K562 (cell line): ENCODE results near the gene LXN. TPM values are rescaled to one million over a fixed set of nuclear protein-coding genes. Genes with fewer than 3 reads are reported as not detected.

Source experiments
- CHD4 ChIP-seq: fragments of 200-600 bp; sonication (generic); IDR thresholded peaks from 3 replicates; pipeline ENCODE4 v1.6.1; 2012; ENCODE audit warnings: low read depth, mild to moderate bottlenecking, mixed read lengths, low read length, inconsistent platforms; ENCODE audit not compliant: insufficient read depth, insufficient replicate concordance, poor library complexity, severe bottlenecking
- ELK1 ChIP-seq: sonication (generic); formaldehyde crosslinking; IDR thresholded peaks from 2 replicates; pipeline ENCODE4 v1.8.1; 2022; ENCODE audit warnings: missing genetic modification reagents
- ERF ChIP-seq: fragments of 450-650 bp; formaldehyde crosslinking; IDR thresholded peaks from 2 replicates; pipeline ENCODE4 v1.4.0; 2020; ENCODE audit warnings: mild to moderate bottlenecking, mixed read lengths
- GATA2 ChIP-seq: sonication (generic); formaldehyde crosslinking; IDR thresholded peaks from 2 replicates; pipeline ENCODE4 v1.4.0; 2020; ENCODE audit warnings: mild to moderate bottlenecking, missing genetic modification reagents
- GMEB1 ChIP-seq: fragments of 250-450 bp; sonication (Bioruptor Pico); IDR thresholded peaks from 2 replicates; pipeline ENCODE4 v1.4.0; 2020; ENCODE audit warnings: mild to moderate bottlenecking
- KDM1A ChIP-seq, 2 experiments: fragments of 450-650 bp; IDR thresholded peaks; 2 replicates each; pipeline ENCODE4 v1.6.1; 2016; ENCODE audit warnings: mild to moderate bottlenecking in 2 of 2
- NR2F6 ChIP-seq: fragments of 450-650 bp; formaldehyde crosslinking; IDR thresholded peaks from 2 replicates; pipeline ENCODE4 v1.4.0; 2020; ENCODE audit warnings: mild to moderate bottlenecking
- SMAD3 ChIP-seq: fragments of 450-650 bp; formaldehyde crosslinking; conservative IDR thresholded peaks from 2 replicates; pipeline ENCODE4 v1.4.0; 2020; ENCODE audit warnings: mild to moderate bottlenecking
- SMARCA4 ChIP-seq: fragments of 450-650 bp; IDR thresholded peaks from 2 replicates; pipeline ENCODE4 v1.6.1; 2016
- SP2 ChIP-seq: IDR thresholded peaks from 2 replicates; pipeline ENCODE4 v1.6.1; 2011; ENCODE audit warnings: mild to moderate bottlenecking, low read depth, low read length, moderate library complexity; ENCODE audit not compliant: poor library complexity, severe bottlenecking; ENCODE audit errors: extremely low read depth
- THAP12 ChIP-seq: fragments of 250-450 bp; sonication (Bioruptor Pico); IDR thresholded peaks from 2 replicates; pipeline ENCODE4 v1.9.0; 2021; ENCODE audit warnings: mild to moderate bottlenecking, inconsistent platforms
- THRA ChIP-seq: fragments of 450-650 bp; IDR thresholded peaks from 2 replicates; pipeline ENCODE4 v1.6.1; 2017; ENCODE audit warnings: mild to moderate bottlenecking, moderate library complexity
- ZFP30 ChIP-seq: fragments of 250-450 bp; sonication (Bioruptor Pico); IDR thresholded peaks from 2 replicates; pipeline ENCODE4 v1.8.0; 2022; ENCODE audit warnings: moderate library complexity, mild to moderate bottlenecking, inconsistent platforms, borderline replicate concordance
- ZNF133 ChIP-seq: fragments of 250-450 bp; sonication (Bioruptor Pico); IDR thresholded peaks from 2 replicates; pipeline ENCODE4 v1.4.0; 2020; ENCODE audit warnings: mild to moderate bottlenecking
- polyA plus RNA-seq, 8 experiments: library from polyadenylated mRNA; depleted of rRNA in 4 of 8; stranded (reverse) in 5 of 8; unstranded in 3 of 8; fragments of >200 nt; fragmentation: Nextera tagmentation in 2 of 8; fragmentation: Illumina TruSeq in 1 of 8; extraction: Ambion mirVana in 2 of 8; extraction: Trizol in 1 of 8; gene quantifications; 2 replicates each; pipeline versions ENCODE4 v1.2.1 to v1.2.3, GENCODE V29; 2011 to 2014; ENCODE audit warnings: inconsistent platforms in 1 of 8, missing spikeins in 1 of 8
- total RNA-seq, 7 experiments: library from RNA; depleted of rRNA in 6 of 7; stranded (reverse); fragments of >200 nt in 6 of 7; fragmentation: Illumina TruSeq in 2 of 7; extraction: Trizol in 2 of 7; gene quantifications; 2 replicates each; pipeline versions ENCODE4 v1.2.1 to v1.2.3, GENCODE V29; 2011 to 2021; ENCODE audit warnings: low replicate concordance in 1 of 7
- TF ChIP-seq, protein P1 (sequence below), 2 experiments: IDR thresholded peaks in 1 of 2; conservative IDR thresholded peaks in 1 of 2; 2 replicates each; pipeline ENCODE4 v1.6.1; 2016; ENCODE audit warnings: low read depth in 2 of 2, mild to moderate bottlenecking in 1 of 2, missing compliant biosample characterization in 1 of 2, missing genetic modification characterization in 1 of 2, moderate library complexity in 1 of 2
- TF ChIP-seq, protein P2 (sequence below): fragments of 450-650 bp; IDR thresholded peaks from 2 replicates; pipeline ENCODE4 v1.6.1; 2016; ENCODE audit warnings: mild to moderate bottlenecking

Gene LXN
- total and polyA plus RNA-seq, 9 of the 15 experiments (the other 6 are each of a cell fraction or from before 2014, with no cell fraction given): 0.08 to 0.13 TPM; not detected in 7

GRCh38 chr3:158642005-158642404 lies 30.4 kb downstream of the LXN start (continued):
- TF ChIP-seq, protein P1, sequence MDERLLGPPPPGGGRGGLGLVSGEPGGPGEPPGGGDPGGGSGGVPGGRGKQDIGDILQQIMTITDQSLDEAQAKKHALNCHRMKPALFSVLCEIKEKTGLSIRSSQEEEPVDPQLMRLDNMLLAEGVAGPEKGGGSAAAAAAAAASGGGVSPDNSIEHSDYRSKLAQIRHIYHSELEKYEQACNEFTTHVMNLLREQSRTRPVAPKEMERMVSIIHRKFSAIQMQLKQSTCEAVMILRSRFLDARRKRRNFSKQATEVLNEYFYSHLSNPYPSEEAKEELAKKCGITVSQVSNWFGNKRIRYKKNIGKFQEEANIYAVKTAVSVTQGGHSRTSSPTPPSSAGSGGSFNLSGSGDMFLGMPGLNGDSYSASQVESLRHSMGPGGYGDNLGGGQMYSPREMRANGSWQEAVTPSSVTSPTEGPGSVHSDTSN (CRISPR knock-in tag; IDR thresholded peaks at IDR 0.05; ENCODE audit: low read depth): no peak
- TF ChIP-seq, protein P1 (tag; conservative IDR thresholded peaks at IDR 0.05; ENCODE audit: low read depth): peak; percentile 94
- TF ChIP-seq ERF: no peak
- no peak for TF ChIP-seq SP2
- TF ChIP-seq ELK1: no peak
- peak; percentile 64; the same call in 1 of the 2 replicates for TF ChIP-seq SMARCA4
- 0 out of 2 replicates have a peak, but pooled peaks have one; percentile 16 for TF ChIP-seq GATA2 (CRISPR knock-in tag)
- TF ChIP-seq NR2F6 (CRISPR knock-in tag): no peak
- TF ChIP-seq KDM1A (IDR thresholded peaks at IDR 0.05): peak in 1 of 2 experiments; percentile 52; a peak in 2 of 4 replicates
- no peak for TF ChIP-seq THAP12
- no peak for TF ChIP-seq SMAD3 (CRISPR knock-in tag)
- TF ChIP-seq THRA: no peak
- no peak for TF ChIP-seq ZFP30 (CRISPR knock-in tag)
- TF ChIP-seq, protein P2, sequence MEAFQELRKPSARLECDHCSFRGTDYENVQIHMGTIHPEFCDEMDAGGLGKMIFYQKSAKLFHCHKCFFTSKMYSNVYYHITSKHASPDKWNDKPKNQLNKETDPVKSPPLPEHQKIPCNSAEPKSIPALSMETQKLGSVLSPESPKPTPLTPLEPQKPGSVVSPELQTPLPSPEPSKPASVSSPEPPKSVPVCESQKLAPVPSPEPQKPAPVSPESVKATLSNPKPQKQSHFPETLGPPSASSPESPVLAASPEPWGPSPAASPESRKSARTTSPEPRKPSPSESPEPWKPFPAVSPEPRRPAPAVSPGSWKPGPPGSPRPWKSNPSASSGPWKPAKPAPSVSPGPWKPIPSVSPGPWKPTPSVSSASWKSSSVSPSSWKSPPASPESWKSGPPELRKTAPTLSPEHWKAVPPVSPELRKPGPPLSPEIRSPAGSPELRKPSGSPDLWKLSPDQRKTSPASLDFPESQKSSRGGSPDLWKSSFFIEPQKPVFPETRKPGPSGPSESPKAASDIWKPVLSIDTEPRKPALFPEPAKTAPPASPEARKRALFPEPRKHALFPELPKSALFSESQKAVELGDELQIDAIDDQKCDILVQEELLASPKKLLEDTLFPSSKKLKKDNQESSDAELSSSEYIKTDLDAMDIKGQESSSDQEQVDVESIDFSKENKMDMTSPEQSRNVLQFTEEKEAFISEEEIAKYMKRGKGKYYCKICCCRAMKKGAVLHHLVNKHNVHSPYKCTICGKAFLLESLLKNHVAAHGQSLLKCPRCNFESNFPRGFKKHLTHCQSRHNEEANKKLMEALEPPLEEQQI: 0 out of 2 replicates have a peak, but pooled peaks have one; percentile 55
- TF ChIP-seq ZNF133 (CRISPR knock-in tag): no peak
- no peak for TF ChIP-seq GMEB1 (CRISPR knock-in tag)
- TF ChIP-seq CHD4: no peak
